ENCODE measurements around the gene ULK4. TPM values are rescaled to one million over a fixed set of nuclear protein-coding genes. Genes with fewer than 3 reads are reported as not detected.
A peak's percentile ranks its signal among the peaks of the same experiment; 100 is the strongest.

Gene ULK4
- total RNA-seq, 4 donors from 2014 or later: 2.0 to 3.0 (median 2.3) TPM

GRCh38 chr3:41198950-41199865 is 762.7 kb downstream of the ULK4 start, which contains the start of gene CTNNB1:
CTNNB1 (plus strand) TSS chr3:41199505; CDS start chr3:41224069, 24,564 bp downstream.
- TF ChIP-seq CTCF (IDR thresholded peaks at IDR 0.05 in 4 of 5, conservative IDR thresholded peaks at IDR 0.05 in 1 of 5) (peak in 2 of 5 experiments; percentile 23 to 26), POLR2A (IDR thresholded peaks at IDR 0.05) (peak; percentile 93 to 96)
- Histone ChIP-seq H3K27me3 (no peaks in the 10 kb centered on the region), H3K27ac (peak within 1 kb of the TSS; percentile 95 to 99 (median 98)), H3K36me3 (no peaks in the 10 kb centered on the region), H3K4me1 (peaks cover 25 to 39% of the 10 kb centered on the region in 2 donors), H3K9me3 (no peaks in the 10 kb centered on the region), H3K4me3 (peak within 1 kb of the TSS; percentile 89 to 97 (median 94))
- in situ Hi-C loops (cut with MboI; ENCODE audit: low sequenced_read_pairs in 4 of 4) (loop anchor here in 1 of 4 donors (25.0 kb wide), 1 partner anchor 887 kb away; the partner anchor contains the start of gene EIF1B), intact Hi-C loops (cut with DNase I; ENCODE audit: low total_unique reads) (loop anchor here (2.0 to 10.0 kb wide), 3 partner anchors 614 to 764 kb away; partner anchors contain the start of genes RPL14 and ULK4)
- DNase-seq (peak; percentile 82 to 91), ATAC-seq (peak; percentile 90 to 93)

DNA sequence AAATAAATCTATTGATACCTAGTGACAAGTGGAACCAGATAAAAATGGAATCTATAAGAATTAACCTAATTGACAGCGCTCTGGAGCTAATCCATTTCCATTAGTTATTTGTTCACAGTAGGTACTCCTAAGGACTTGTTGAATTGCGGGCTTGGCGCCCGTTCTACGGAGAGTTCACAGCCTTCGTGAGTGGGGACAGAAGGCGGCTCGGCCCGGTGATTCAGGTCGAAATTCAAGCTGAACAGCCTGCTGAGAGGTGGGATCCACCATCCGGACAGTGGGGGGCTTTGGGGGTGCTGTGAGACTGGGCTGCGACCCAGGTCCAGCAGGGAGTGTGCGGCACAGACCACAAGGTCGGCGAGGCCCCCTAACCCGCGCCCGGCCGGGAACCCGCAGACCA is 763.4 kb downstream of the ULK4 start:
- no peak for TF ChIP-seq POLR2A (IDR thresholded peaks at IDR 0.05)
- TF ChIP-seq CTCF (IDR thresholded peaks at IDR 0.05 in 4 of 5, conservative IDR thresholded peaks at IDR 0.05 in 1 of 5): no peak
- H3K4me1 ChIP-seq: peaks cover 19 to 32% of the 10 kb centered on the region in 2 donors
- no peaks in the 10 kb centered on the region for H3K36me3 ChIP-seq
- in situ Hi-C loops (cut with MboI; ENCODE audit: low sequenced_read_pairs in 4 of 4) (loop anchor here in 1 of 4 donors (25.0 kb wide), 1 partner anchor 886 kb away; the partner anchor contains the start of gene EIF1B), intact Hi-C loops (cut with DNase I; ENCODE audit: low total_unique reads) (loop anchor here (2.0 to 10.0 kb wide), 3 partner anchors 614 to 764 kb away; partner anchors contain the start of genes RPL14 and ULK4)
- peak; percentile 7 to 28 for DNase-seq
- no peaks in the 10 kb centered on the region for H3K9me3 ChIP-seq
- ATAC-seq: peak in 1 of 2 donors; percentile 18
- H3K27me3 ChIP-seq: no peaks in the 10 kb centered on the region
- peak overlapping the region; percentile 89 to 97 (median 94) for H3K4me3 ChIP-seq
- peak overlapping the region; percentile 95 to 99 (median 98) for H3K27ac ChIP-seq

- no peak for TF ChIP-seq CTCF (IDR thresholded peaks at IDR 0.05 in 4 of 5, conservative IDR thresholded peaks at IDR 0.05 in 1 of 5)
- no peak for TF ChIP-seq POLR2A (IDR thresholded peaks at IDR 0.05)
- in situ Hi-C loops (cut with MboI; ENCODE audit: low sequenced_read_pairs in 4 of 4): loop anchor here in 1 of 4 donors (25.0 kb wide), 1 partner anchor 886 kb away; the partner anchor contains the start of gene EIF1B
- no peaks in the 10 kb centered on the region for H3K9me3 ChIP-seq
- peak overlapping the region in 3 of 4 donors; percentile 97 to 99 (median 99) for H3K27ac ChIP-seq
- peaks cover 14 to 28% of the 10 kb centered on the region in 2 donors for H3K4me1 ChIP-seq
- DNase-seq: no peak
- no peaks in the 10 kb centered on the region for H3K36me3 ChIP-seq
- no peaks in the 10 kb centered on the region for H3K27me3 ChIP-seq
- intact Hi-C loops (cut with DNase I; ENCODE audit: low total_unique reads): loop anchor here (2.0 to 10.0 kb wide), 3 partner anchors 613 to 765 kb away; partner anchors contain the start of genes RPL14 and ULK4
- ATAC-seq: no peak
- peak overlapping the region in 2 of 4 donors; percentile 97 for H3K4me3 ChIP-seq
These were observed 763.9 kb downstream of the ULK4 start for GRCh38 chr3:41198046-41198445.

Other genes with a start within 250 kb of the ULK4 start
- 100 to 1,000 TPM in 2 of 4 donors, 10 to 100 TPM in 2; 59.5 to 109 (median 98.6) TPM for gene TRAK1, start 129.3 kb upstream of the ULK4 start, total RNA-seq

Measured in gastrocnemius medialis (tissue), 4 donors.